HepG2 (cell line): Measurements from ENCODE around the gene FAM83D. TPM values are rescaled to one million over a fixed set of nuclear protein-coding genes. Genes with fewer than 3 reads are reported as not detected.

Source experiments
- ATAC-seq: fragments of 200-7000 bp; cut with Tn5 transposase; 3 replicates; pipeline ENCODE4 v1.9.1; 2020; ENCODE audit warnings: mild to moderate bottlenecking, moderate library complexity
- BruUV-seq: library from RNA; stranded (reverse); fragments of 400-500 nt; replicated peaks from 2 replicates; lab custom pipeline; 2021; lab: Mats Ljungman, UMichigan
- CTCF ChIA-PET: fragments of 300-600 bp; formaldehyde crosslinking; extraction: SDS; loops from one replicate; lab custom pipeline; 2021; ENCODE audit warnings: low total read pairs, inconsistent platforms, low intra/inter-chr PET ratio; lab: Yijun Ruan, JAX
- POLR2A ChIA-PET: fragments of 350-600 bp; sonication (Branson Sonifier 250); formaldehyde crosslinking; loops from one replicate; lab custom pipeline; 2020; ENCODE audit warnings: antibody characterized with exemption, inconsistent platforms; lab: Yijun Ruan, JAX
- DNase-seq: peaks from one replicate; pipeline ENCODE4 v3.0.0-alpha.2; 2015; ENCODE audit warnings: low spot score
- FAIRE-seq: peaks from 3 replicates; lab custom pipeline; 2011; peaks lifted over from hg19 to GRCh38; lab: Jason Lieb, UNC
- H2AFZ ChIP-seq: one replicate; pipeline ENCODE4 v1.6.1; 2011; ENCODE audit warnings: low read length, inconsistent platforms
- H3K27ac ChIP-seq: fragments of 300-600 bp; 3 replicates; pipeline ENCODE4 v1.8.0; 2011; ENCODE audit warnings: mixed run types, mild to moderate bottlenecking, mixed read lengths, low read length, inconsistent platforms; ENCODE audit not compliant: insufficient read depth; ENCODE audit errors: extremely low read length
- H3K27me3 ChIP-seq, 2 experiments: fragments of 200-600 bp in 1 of 2; 2 replicates in 1 of 2; 3 replicates in 1 of 2; pipeline versions ENCODE4 v1.6.0 to v1.8.0; 2011; ENCODE audit warnings: low read length in 2 of 2, mild to moderate bottlenecking in 2 of 2, moderate library complexity in 2 of 2, inconsistent platforms in 1 of 2; ENCODE audit not compliant: insufficient read depth in 2 of 2, control insufficient read depth in 1 of 2
- H3K36me3 ChIP-seq, 2 experiments: fragments of 200-600 bp in 1 of 2; replicated peaks in 1 of 2; 2 replicates in 1 of 2; 3 replicates in 1 of 2; pipeline versions ENCODE4 v1.5.1 to v1.8.0; 2011; ENCODE audit warnings: low read length in 2 of 2, inconsistent platforms in 1 of 2; ENCODE audit not compliant: insufficient read depth in 2 of 2, control insufficient read depth in 1 of 2
- H3K4me1 ChIP-seq: 2 replicates; pipeline ENCODE4 v1.5.1; 2012; ENCODE audit warnings: low read length, inconsistent platforms; ENCODE audit not compliant: insufficient read depth
- H3K4me2 ChIP-seq: 2 replicates; pipeline ENCODE4 v1.6.0; 2011; ENCODE audit warnings: low read depth, low read length, inconsistent platforms
- H3K4me3 ChIP-seq, 3 experiments: fragments of 200-600 bp in 1 of 3; sonication (generic), shearing (Covaris generic) in 1 of 3; replicated peaks in 1 of 3; 2 replicates each; pipeline ENCODE4 v1.5.1; 2011 to 2016; ENCODE audit warnings: low read length in 3 of 3, inconsistent platforms in 2 of 3, low read depth in 2 of 3, mild to moderate bottlenecking in 2 of 3, control low read depth in 1 of 3, mixed read lengths in 1 of 3; ENCODE audit not compliant: insufficient read depth in 1 of 3
- H3K79me2 ChIP-seq: one replicate; pipeline ENCODE4 v1.6.1; 2011; ENCODE audit warnings: low read length, inconsistent platforms; ENCODE audit not compliant: insufficient read depth
- H3K9ac ChIP-seq: 2 replicates; pipeline ENCODE4 v1.6.0; 2011; ENCODE audit warnings: mild to moderate bottlenecking, low read depth, low read length, inconsistent platforms; ENCODE audit not compliant: insufficient read depth
- H3K9me3 ChIP-seq: 2 replicates; pipeline ENCODE4 v1.5.1; 2012; ENCODE audit warnings: mild to moderate bottlenecking, low read length
- H4K20me1 ChIP-seq: 2 replicates; pipeline ENCODE4 v1.6.0; 2011; ENCODE audit warnings: inconsistent platforms, mild to moderate bottlenecking, low read length, moderate library complexity; ENCODE audit not compliant: insufficient read depth
- ATAD3A ChIP-seq: sonication (generic); formaldehyde crosslinking; IDR thresholded peaks from 2 replicates; pipeline ENCODE4 v1.4.0; 2020; ENCODE audit warnings: missing genetic modification reagents
- DZIP1 ChIP-seq: sonication (generic); formaldehyde crosslinking; IDR thresholded peaks from 2 replicates; pipeline ENCODE4 v1.5.0; 2020; ENCODE audit warnings: mild to moderate bottlenecking, missing genetic modification reagents
- ISX ChIP-seq: sonication (generic); formaldehyde crosslinking; conservative IDR thresholded peaks from 2 replicates; pipeline ENCODE4 v1.5.0; 2020; ENCODE audit warnings: missing genetic modification reagents
- KDM5B ChIP-seq: sonication (generic); formaldehyde crosslinking; IDR thresholded peaks from 2 replicates; pipeline ENCODE4 v1.4.0; 2020; ENCODE audit warnings: missing genetic modification reagents, mild to moderate bottlenecking, borderline replicate concordance
- MXD1 ChIP-seq: sonication (generic); formaldehyde crosslinking; IDR thresholded peaks from 2 replicates; pipeline ENCODE4 v1.4.0; 2020; ENCODE audit warnings: mild to moderate bottlenecking, missing genetic modification reagents
- ZFX ChIP-seq: sonication (generic); formaldehyde crosslinking; IDR thresholded peaks from 2 replicates; pipeline ENCODE4 v1.4.0; 2020; ENCODE audit warnings: mild to moderate bottlenecking, low read depth, missing genetic modification reagents, moderate library complexity
- ZNF225 ChIP-seq: sonication (generic); formaldehyde crosslinking; IDR thresholded peaks from 2 replicates; pipeline ENCODE4 v1.4.0; 2020; ENCODE audit warnings: mild to moderate bottlenecking, missing genetic modification reagents
- ZNF280B ChIP-seq: sonication (generic); formaldehyde crosslinking; IDR thresholded peaks from 2 replicates; pipeline ENCODE4 v1.5.0; 2020; ENCODE audit warnings: missing genetic modification reagents, mild to moderate bottlenecking, borderline replicate concordance
- WGBS: methylation state at CpG from one replicate; pipeline ENCODE4 v1.1.6; 2017; ENCODE audit warnings: low lambda C conversion rate; 5-methylcytosine and 5-hydroxymethylcytosine counted together
- in situ Hi-C: cut with HindIII; loops from 2 replicates; pipeline ENCODE4 v1.10.0; 2017; ENCODE audit warnings: low pct_unique_long_range_greater_than_20kb; ENCODE audit not compliant: extremely low pct_ligation_motif_present
- intact Hi-C: fragments of 100-400 bp; cut with micrococcal nuclease; formaldehyde crosslinking; loops from one replicate; pipeline ENCODE4 v1.10.0; 2022; ENCODE audit not compliant: unreplicated experiment
- polyA plus RNA-seq, 8 experiments: library from polyadenylated mRNA; depleted of rRNA in 3 of 8; stranded (reverse) in 7 of 8; unstranded in 1 of 8; fragments of >200 nt; fragmentation: Illumina TruSeq in 4 of 8; extraction: Trizol in 4 of 8; gene quantifications; 2 replicates each; pipeline versions ENCODE4 v1.2.1 to v1.2.3, GENCODE V29; 2011 to 2016; ENCODE audit warnings: low read depth in 4 of 8, missing spikeins in 1 of 8, mixed read lengths in 1 of 8; ENCODE audit not compliant: insufficient read depth in 1 of 8
- total RNA-seq, 5 experiments: library from RNA; depleted of rRNA; stranded (reverse); fragments of >200 nt; fragmentation: Illumina TruSeq; extraction: Trizol; gene quantifications; 2 replicates each; pipeline ENCODE4 v1.2.3, GENCODE V29; 2016; ENCODE audit warnings: low read depth in 1 of 5

FAM83D gene
- total and polyA plus RNA-seq, 2 of the 13 experiments (the other 11 are each of a cell fraction or from before 2014, with no cell fraction given): 51.4 to 64.0 TPM

- H4K20me1 ChIP-seq: no peaks in the 10 kb centered on the region
- no peaks in the 10 kb centered on the region for H3K36me3 ChIP-seq
- DNase-seq (no peak), ATAC-seq (no peak), FAIRE-seq (no peak)
- H3K9ac ChIP-seq: no peak overlapping the region
- no peak overlapping the region for H2AFZ ChIP-seq
- in situ Hi-C loops (no loop called here), intact Hi-C loops (no loop called here)
- ChIA-PET POLR2A (no interaction called here), CTCF (no interaction called here)
- H3K27me3 ChIP-seq: peaks cover 7 to 14% of the 10 kb centered on the region in 2 experiments; a peak in 1 of 5 replicates
- peaks cover 20% of the 10 kb centered on the region for H3K4me1 ChIP-seq
- H3K9me3 ChIP-seq: no peaks in the 10 kb centered on the region
- no peak overlapping the region for H3K27ac ChIP-seq
- no peaks in the 10 kb centered on the region for H3K79me2 ChIP-seq
- no peak overlapping the region for H3K4me2 ChIP-seq
- 46% methylated on average over 19 of the region's 20 CpGs for WGBS
- no TSS peak for BruUV-seq
- H3K4me3 ChIP-seq: no peak overlapping the region
- TF ChIP-seq ZNF280B (CRISPR knock-in tag) (peak; percentile 67; the same call in 1 of the 2 replicates), ZNF225 (CRISPR knock-in tag) (peak; percentile 33; the same call in 1 of the 2 replicates), ATAD3A (CRISPR knock-in tag) (no peak), ISX (CRISPR knock-in tag) (no peak), MXD1 (CRISPR knock-in tag) (peak; percentile 51; the same call in 1 of the 2 replicates), DZIP1 (CRISPR knock-in tag) (0 out of 2 replicates have a peak, but pooled peaks have one; percentile 27), ZFX (CRISPR knock-in tag) (0 out of 2 replicates have a peak, but pooled peaks have one; percentile 13), KDM5B (CRISPR knock-in tag) (0 out of 2 replicates have a peak, but pooled peaks have one; percentile 55)
These were observed 42.9 kb upstream of the FAM83D start for GRCh38 chr20:38883081-38883980.
